TTC549 (cell line): ENCODE results near the gene PANX2.

Experiments used
- FAIRE-seq: peaks from 2 replicates; lab custom pipeline; 2012; peaks lifted over from hg19 to GRCh38; lab: Jason Lieb, UNC

Gene PANX2

DNA sequence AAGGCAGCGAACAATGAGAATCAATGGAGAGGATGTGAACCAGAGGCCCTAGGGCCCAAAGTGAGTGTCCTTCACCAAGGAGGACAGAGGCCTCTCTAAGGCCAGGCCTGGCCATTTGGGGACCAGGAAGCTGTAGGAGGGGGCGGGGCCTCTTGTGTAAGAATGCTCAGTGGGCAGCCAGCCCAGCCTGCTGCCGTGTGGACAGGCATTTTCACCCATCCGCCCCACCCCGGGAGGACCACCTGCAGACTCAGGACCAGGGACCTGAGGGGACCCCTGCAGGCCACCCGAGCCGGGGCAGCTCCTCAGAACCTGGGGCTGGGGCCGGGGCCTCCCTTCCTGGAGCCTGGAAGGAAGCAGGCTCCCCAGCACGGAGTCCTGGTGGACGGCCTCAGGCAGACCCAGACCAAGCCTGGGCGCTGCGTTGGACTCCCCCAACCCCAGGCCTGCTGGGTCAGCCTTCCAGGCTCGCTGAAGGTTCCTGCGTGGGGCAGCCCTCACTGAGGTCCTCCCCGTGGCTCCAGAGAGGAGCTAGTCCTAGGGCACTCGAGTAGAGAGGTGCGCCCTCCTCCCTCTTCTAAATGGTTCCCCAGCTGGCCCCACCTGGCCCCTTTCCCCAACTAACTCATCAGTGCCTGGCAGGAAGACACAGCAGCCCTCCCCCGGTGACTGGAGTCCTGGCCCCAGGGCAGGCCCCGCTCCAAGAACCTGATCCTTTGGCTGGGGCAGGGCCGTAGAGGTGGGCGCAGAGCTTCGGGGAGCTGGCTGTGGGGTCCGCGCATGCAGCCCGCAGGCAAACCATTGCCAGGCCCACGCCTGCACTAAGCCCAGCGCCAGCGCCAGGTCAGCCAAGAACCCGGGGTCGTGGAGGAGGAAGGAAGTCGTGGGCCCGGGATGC is 13.7 kb downstream of the PANX2 start:
- FAIRE-seq = no peak

DNA sequence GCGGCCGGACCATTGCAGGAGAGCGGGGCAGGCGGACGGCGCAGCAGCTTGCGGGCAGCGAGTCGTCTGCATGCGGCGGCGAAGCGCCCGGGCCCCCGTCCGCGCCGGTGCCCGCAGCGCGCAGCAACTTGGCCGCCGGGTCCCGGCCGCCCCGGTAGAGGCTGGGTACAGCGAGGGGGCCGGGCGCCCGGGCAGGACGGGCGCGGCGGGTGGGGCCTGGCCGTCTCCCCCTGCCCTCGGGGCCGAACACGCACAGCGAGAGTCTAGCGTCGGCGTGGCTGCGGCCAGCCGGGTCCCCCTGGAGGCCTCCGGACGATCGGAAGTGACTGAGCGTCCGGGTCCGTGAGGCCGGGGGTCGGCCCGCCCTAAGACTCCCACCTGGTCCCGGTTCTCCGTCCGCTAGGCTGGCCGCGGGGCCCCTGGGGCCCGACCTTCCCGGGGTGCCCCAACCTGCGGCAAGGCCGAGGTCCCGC is 14.4 kb downstream of the PANX2 start:
- FAIRE-seq = no peak

DNA sequence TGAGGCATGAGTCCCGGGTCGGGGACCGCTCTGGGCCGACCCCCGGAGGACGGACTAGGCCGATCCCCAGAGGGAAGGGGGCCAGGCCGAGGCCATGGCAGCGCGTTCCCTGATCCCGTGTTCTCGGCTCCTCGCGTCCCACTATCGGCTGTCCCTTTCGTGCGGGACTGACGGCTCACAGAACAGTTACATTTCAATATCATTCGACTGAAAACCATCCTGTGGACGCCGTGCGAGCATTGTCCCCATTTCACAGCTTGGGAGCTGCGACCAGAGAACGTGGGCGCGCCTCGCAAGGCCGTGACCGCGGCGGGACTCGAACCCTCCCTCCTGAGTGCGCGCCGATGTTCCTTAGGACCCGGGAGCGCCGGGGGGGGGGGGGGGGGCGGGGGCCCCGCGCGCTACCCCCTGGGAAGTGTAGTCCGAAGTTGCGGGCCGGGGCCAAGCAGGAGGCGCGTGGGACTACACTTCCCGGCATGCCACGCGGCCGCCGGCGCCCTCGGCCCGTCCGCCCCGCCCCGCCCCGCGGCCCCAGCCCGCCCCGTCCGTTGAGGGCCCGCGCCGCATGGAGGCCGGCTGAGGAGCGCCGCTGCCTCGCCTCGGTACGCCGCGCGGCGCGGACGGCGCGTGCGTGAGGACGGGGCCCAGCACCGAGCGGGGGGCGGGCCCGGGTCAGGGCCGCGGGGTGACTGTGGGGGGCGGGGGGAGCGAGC is 15.0 kb downstream of the PANX2 start, which contains the start of gene TRABD:
Gene TRABD (plus strand): TSS at position 539 of the 713 bp plus-strand sequence. CDS start 7,148 bp downstream, outside the sequence.
- no peak for FAIRE-seq

DNA sequence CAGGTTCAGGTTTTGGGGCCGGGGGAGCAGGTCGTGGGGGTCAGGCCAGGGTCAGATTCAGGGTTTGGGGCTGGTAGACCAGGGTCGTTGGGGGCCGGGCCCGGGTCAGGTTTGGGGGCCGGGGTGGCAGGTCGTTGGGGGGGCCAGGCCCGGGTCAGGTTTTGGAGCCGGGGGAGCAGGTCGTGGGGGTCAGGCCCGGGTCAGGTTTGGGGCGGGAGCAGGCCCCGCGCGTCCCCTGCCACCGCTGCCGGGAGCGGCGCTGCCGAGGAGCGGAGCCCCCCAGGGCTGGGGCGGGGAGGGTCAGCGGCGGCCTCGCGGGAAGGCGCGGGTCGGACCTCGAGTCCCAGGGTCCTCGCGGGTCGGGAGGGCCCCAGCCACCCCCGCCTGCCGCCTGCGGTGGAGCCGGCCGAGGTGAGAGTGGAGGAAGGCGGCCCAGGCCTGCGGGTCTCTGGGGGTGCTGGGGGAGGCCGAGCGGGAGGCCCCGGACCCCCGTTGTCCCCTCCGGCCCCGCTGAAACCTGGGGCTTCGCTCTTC is 15.7 kb downstream of the PANX2 start:
- FAIRE-seq = no peak

DNA sequence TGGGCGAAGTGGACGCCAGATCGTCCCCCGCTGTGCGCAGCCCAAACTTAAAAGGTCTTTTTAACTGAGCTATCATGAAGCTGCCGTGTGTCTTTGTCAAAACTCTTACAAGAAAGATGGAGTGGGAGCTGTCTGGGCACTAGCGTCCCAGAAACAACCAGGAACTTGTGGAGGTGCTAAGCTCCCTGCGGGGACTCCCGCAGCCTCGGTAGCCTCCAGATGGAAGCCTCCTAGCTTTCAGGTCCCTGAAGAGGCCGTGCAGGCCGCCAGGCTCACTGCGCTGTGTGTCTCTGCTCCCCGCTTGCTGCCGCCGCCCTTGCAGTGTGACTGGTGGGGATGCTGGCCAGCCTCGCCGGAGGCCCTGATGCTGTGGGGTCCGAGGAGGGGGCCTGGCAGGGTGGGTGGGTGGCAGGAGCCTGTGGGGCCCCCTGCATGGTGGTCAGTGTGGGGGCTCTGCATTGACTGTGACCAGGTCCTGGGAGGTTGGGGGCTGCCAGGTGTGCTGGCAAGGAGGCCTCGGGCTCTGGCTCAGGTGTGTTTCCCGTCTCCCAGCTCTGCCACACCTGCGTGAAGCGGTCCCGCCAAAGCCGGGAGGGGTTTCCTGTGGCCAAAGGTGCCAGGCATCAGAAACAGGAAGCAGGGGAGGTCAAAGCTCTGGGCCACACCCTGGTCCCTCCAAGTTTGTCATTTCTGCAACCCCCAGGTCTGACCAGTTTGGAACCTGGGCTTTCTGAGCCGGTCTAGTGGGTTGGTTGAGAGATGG is 16.4 kb downstream of the PANX2 start:
- no peak for FAIRE-seq

DNA sequence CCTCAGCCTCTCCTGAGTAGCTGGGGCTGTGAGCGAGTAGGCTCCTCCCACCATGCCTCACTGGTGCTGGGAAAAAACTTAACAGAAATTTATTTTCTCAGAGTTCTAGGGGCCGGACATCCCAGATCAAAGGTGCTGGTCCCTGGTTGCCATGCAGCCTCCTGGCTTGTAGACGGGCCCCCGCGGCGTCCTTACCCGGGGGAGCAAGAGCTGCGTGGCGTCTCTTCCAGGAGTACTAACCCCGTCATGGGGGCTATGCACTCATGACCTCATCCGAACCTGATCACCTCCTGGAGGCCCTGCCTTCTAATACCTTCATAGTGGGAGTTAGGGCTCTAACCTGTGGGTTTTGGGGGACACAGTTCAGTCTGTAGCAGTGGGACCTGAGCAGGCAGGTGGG is 17.8 kb downstream of the PANX2 start:
- no peak for FAIRE-seq

DNA sequence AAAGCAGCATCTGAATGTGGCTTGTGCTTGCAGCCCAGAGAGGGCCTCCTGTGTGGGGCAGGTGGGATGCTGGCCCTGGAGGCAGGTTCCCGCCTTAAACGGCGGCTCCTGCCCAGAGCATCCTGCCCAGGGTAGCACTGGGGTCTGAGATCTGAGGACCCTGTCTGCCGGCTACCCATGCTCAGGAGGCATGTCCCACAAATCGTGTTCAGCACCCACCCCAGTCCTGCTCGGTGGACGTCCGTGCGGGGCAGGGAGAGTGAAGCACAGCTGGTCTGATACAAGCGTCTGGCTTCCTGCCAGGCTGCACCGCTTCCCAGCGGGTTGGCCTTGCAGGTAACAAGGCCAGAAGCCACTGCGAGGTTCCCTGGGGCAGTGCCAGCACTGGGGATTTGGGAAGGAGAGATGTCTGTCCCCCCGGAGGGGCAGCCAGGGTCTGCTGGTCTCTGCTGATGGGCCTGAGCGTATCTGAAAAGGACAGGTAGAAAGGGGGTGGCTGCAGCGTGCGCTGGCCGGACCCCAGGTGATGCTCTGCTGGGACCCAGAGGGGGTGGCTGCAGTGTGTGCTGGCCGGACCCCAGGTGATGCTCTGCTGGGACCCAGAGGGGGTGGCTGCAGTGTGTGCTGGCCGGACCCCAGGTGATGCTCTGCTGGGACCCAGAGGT is 18.8 kb downstream of the PANX2 start:
- FAIRE-seq = no peak

DNA sequence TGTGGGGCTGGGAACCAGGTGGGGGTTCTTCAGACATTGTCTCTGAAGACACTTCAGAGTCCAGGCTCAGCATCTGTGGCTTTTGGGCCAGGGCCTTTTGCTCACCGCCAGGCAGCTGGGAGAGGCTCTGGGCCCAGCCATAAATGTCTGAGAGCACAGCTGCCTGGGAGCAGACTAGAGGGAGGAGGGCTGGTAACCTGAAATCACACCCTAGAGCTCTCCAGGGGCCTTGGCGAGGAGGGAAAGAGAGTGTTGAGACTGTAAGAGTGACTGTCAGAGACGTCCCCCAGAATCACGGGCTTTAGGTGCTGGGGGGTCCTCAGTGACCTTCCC is 19.3 kb downstream of the PANX2 start:
- FAIRE-seq = no peak

DNA sequence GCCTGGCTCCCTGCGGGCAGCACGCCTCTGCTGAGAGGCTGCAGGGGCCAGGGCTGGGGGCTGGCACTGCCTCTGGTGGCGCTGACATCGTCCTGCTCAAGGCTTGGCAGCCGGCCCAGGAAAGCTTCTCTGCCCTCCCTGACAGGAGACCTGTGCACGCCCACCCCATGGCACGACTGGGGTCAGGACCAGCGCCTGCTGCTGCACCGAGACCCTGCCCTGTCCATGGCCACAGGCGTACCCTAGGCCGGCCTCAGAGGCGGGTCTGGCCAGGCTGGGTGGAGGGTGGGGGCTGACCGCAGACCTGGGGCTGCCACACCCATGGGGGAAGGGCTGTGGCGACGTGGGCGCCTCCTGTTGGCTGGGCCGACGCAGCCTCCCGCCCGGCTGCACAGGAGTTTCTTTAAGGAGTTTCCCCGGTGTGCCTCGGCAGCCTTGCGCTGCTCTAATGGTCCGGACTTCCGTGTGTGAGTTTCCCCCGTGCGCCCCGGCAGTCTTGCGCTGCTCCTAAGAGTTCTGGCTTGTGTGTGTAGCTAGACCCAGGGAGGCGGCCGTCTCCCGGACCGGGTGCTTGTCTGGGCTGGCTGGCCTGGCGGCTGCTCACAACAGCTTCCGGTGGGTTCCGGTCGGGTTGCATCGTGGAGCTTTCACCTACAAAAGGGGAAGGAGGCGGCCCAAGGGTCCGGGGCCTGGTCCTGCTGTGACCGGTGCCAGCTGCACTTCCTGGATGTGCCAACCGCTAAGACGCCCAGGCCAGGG is 19.8 kb downstream of the PANX2 start:
- FAIRE-seq = no peak

DNA sequence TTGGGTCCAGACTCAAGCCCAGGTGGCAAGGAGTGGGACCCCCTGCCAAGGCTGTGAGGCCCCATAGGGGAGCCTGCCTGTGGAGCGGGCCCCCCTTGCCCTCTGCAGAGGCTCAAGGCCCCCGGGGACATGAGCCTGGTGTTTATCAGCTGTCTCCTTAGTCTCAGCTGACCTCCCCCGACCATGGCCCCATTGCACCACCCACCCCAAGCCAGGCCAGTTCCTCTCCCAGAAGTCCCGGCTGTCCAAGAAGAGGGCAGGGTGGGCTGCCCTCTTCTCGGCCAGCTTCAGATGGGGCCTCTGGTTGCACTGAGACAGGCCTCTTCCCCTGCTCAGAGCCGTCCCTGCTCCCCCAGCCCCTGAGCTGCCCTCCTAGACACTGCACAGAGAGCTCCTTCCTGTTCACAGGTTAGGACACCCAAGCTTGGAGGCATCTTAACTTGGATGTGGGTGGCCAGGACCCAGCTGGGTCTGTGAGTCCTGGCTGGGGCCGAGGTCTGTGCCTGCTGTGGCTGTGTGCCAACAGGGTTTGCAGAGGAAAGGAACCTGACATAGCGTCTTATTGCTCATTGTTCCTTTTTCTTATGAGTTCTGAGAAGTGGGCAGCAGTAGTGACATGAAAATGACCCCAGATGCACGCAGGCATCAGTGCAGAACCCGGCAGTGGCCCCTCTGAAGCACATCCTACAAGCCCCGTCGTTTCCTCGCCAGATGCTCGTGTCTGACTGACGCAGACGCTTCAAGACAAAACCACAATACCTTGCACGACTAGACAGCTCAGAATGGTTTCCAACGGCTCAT is 20.6 kb downstream of the PANX2 start:
- no peak for FAIRE-seq

DNA sequence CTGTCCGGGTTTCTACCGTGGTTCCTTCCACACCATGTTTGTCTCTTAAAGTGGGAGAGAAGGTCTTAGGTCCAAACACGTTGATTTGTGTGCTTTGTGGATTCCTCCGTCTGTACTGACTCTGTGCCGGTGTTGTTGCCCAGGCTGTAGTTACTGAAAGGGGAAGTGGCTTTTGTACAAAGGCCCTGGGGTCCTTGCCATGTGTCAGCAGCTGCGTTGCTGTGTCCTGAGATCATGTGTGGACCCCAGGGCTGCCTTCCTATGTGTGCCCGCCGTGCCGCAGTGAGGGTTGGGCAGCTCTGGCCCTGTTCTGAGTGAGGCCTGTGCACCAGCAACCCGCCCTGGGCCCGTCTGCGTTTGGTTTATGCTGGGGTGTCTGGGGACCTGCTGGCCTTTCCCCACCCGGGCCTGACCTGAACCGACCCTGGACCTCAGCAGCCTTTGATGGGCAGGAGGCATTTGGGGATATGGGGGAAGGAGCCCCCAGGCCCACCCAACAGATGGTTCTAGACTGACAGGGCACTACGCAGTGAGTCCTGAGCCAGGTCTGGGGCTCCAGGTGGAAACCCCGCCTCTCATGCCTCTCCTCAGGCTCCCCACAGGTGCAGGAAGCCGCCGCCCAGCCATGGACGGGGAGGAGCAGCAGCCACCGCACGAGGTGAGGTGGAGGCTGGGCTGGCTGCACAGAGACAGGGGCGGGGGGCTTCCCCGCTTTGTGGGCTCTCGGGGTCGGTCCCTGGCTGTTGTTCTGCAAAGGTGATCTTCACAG is 22.1 kb downstream of the PANX2 start:
- FAIRE-seq = no peak

DNA sequence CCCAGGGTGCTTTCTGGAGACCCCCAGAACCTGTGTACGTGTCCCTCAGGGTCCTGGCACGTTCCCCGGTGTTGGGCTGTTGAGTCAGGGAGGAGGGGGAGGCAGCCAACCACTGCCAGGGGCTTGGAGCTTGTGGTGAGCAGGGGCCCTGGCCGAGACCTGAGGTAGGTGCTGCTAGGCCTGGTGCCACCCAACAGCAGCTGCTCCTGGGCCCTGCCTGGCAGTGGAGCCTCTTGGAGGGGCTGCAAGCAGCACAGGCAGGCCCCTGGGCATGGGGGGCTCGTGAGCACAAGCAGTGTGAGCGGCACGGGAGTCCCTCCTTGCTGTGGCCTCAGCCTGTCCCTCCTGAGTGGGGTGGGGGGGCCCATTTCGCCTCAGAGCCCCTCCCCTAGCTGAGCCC is 23.1 kb downstream of the PANX2 start:
- no peak for FAIRE-seq

DNA sequence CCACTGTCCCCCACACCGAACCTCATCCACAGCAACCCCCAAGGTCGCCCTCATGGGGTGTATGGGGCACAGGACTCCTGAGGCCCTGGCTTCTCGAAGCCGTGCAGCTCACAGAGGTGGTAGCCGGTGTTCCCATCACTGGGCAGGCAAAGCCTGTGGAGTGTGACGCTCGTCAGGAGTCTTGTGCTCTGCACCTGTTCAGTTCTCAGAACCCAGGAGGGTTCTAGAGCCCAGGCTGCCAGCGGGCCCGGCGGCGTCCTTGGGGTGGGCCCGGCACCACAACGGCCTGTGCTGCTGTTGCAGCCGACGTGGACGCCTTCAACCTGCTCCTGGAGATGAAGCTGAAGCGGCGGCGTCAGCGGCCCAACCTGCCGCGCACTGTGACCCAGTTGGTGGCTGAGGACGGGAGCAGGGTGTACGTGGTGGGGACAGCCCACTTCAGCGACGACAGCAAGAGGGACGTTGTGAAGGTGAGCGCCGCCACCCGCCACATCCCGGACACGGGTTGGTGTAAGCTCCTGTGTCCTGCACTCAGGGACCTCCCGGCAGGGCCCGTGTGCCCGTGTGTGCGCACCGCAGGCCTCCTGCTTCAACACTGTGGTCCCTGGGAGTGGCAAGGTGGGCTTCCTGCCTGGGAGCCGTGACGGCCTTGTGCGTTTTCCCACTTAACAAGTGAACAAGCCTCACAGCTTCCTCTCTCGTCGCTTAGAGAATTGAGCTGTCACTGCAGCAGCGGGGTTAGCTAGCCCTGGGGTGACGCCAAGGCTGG is 23.7 kb downstream of the PANX2 start:
- no peak for FAIRE-seq

DNA sequence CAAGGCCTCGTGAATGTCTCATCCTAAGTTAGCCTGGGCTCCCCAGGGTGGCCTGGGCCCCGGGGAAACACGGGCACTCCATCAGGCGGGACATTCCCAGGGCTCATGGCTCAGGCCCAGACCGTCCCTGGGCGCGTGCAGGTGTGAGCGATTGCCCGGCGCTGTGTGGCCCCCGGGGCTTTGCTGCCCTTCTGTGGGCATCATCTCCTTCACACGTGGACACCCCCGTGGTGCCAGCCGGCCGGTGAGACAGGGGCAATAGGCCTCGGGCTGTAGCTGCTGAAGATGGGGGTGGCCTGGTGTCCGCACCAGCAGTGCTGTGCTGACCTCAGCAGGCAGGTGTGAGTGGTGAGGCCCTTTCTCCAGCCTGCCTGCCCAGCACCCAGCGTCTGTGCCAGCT is 25.7 kb downstream of the PANX2 start:
- no peak for FAIRE-seq

DNA sequence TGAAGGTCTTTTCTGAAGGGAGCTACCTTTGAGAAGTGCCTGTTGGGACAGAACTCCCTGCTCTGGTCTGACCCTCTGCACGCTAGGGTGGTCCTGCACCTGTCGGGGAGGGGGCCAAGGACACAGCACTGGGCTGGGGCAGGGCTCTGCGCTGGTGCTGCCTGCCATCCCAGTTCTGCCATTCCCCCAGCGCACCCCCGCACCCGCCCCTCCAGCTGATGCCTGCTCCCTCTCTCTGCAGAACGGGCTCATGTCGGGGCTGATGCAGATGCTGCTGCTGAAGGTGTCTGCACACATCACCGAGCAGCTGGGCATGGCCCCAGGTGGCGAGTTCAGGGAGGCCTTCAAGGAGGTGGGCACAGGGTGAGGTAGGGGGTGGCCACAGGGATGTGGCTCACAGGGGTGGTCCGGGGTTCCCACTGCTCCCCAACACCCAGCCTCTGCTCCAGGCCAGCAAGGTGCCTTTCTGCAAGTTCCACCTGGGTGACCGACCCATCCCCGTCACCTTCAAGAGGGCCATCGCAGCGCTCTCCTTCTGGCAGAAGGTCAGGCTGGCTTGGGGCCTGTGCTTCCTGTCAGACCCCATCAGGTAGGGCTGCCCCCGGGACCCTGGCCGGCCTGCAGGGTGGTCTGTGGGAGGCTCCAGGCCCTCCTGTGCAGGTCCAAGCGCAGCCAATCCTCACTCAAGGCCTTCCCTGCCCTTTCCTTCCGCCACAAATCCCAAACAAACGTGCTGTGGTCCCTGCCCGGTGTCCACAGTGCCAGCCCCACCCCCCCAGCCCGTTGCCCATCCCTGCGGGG is 26.7 kb downstream of the PANX2 start:
- FAIRE-seq = no peak

DNA sequence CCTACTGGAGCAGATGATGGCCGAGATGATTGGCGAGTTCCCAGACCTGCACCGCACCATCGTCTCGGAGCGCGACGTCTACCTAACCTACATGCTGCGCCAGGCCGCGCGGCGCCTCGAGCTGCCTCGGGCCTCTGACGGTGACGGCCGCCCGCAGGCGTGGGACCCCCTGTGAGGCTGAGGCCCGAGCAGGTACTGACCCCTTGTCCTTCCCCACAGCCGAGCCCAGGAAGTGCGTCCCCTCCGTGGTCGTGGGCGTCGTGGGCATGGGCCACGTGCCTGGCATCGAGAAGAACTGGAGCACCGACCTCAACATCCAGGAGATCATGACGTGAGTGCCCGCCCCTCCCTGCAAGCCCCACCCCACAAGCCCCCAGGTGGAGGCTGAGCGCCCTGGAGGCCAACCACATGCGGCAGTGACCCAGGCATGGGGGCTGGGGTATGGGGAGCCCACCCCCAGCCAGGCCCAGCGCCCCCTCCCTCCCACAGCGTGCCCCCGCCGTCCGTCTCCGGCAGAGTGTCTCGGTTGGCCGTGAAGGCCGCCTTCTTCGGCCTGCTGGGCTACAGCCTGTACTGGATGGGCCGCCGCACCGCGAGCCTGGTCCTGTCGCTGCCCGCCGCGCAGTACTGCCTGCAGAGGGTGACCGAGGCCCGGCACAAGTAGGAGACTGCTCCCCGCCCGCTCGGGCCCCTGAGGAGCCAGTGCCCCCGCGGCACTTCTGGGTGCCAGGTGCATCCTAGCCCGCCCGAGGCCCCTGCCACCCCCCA is 27.5 kb downstream of the PANX2 start:
- no peak for FAIRE-seq

DNA sequence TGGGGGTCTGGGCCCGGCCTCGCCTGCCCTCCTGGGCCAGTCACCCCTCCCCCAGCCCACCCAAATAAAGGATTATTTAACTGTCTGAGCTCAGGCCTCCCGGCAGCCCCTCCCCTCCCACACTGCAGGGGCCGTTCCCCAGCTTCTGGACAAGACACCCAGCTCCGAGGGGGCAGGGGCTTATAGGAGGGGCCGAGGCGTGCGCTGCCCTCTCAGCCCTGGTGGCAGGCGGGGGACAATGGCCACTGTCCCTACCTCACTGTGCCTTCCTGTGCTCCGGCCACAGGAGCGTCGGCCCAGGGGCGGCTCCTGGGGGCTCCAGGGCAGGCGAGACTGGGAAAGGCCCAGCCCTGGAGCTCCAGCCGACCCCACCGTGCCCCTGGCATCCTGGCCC is 28.1 kb downstream of the PANX2 start:
- FAIRE-seq = no peak
